T-helper 2 cell treated with Interferon-gamma antibody and Interleukin-4, amounts not matched to agents 5 μg/mL and 100 μg/mL, for 36 hours (primary cell): ENCODE results near the gene AK8.

Experiments used
- DNase-seq: peaks from one replicate; pipeline ENCODE4 v3.0.0; 2021; ENCODE audit warnings: low spot score
- H3K27ac Mint-ChIP-seq: one replicate; pipeline ENCODE4 v1.8.0; 2021; ENCODE audit warnings: mild to moderate bottlenecking, mixed read lengths
- H3K27me3 Mint-ChIP-seq: one replicate; pipeline ENCODE4 v1.8.0; 2021; ENCODE audit warnings: low read depth, mixed read lengths
- H3K36me3 Mint-ChIP-seq: one replicate; pipeline ENCODE4 v1.8.0; 2021; ENCODE audit warnings: low read depth, mixed read lengths
- H3K4me1 Mint-ChIP-seq: one replicate; pipeline ENCODE4 v1.8.0; 2021; ENCODE audit warnings: low read depth, mixed read lengths
- H3K4me3 Mint-ChIP-seq: one replicate; pipeline ENCODE4 v1.8.0; 2022; ENCODE audit warnings: mild to moderate bottlenecking, moderate library complexity, mixed read lengths
- H3K9me3 Mint-ChIP-seq: one replicate; pipeline ENCODE4 v1.8.0; 2021; ENCODE audit warnings: mixed read lengths

The AK8 gene

GRCh38 chr9:132762896-132763295 lies 115.2 kb downstream of the AK8 start:
- peaks cover 3% of the 10 kb centered on the region for H3K4me1 Mint-ChIP-seq
- no peak overlapping the region for H3K27ac Mint-ChIP-seq
- H3K4me3 Mint-ChIP-seq, result no peak overlapping the region
- no peaks in the 10 kb centered on the region for H3K36me3 Mint-ChIP-seq
- H3K9me3 Mint-ChIP-seq, result no peaks in the 10 kb centered on the region
- H3K27me3 Mint-ChIP-seq, result peaks cover 50% of the 10 kb centered on the region
- DNase-seq, result no peak

DNA sequence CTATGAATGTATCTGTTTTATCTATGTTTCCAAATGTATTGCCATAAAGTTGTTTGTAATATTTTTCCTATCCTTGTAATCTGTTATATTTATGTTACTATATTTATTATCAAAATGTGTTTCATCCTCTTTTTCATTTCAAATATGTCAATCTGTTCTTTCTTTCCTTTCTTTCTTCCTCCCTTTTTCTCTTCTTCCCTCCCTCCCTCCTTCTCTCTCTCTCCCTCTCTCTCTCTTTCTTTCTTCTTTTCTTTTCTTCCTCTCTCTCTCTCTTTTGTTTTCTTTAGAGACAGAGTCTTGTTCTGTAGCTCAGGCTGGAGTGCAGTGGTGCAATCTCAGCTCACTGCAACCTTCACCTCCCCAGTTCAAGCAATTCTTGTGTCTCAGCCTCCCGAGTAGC lies 116.5 kb downstream of the AK8 start:
- peaks cover 42% of the 10 kb centered on the region for H3K27me3 Mint-ChIP-seq

GRCh38 chr9:132760057-132760456 lies 118.0 kb downstream of the AK8 start:
- Mint-ChIP-seq H3K9me3 (no peaks in the 10 kb centered on the region), H3K4me3 (no peak overlapping the region), H3K36me3 (no peaks in the 10 kb centered on the region), H3K4me1 (no peaks in the 10 kb centered on the region), H3K27ac (no peak overlapping the region), H3K27me3 (peaks cover 39% of the 10 kb centered on the region)
- no peak for DNase-seq

More for the DNA sequence above, 116.5 kb downstream of the AK8 start:
- H3K9me3 Mint-ChIP-seq, result no peaks in the 10 kb centered on the region
- no peaks in the 10 kb centered on the region for H3K4me1 Mint-ChIP-seq
- no peaks in the 10 kb centered on the region for H3K36me3 Mint-ChIP-seq
- H3K27ac Mint-ChIP-seq, result no peak overlapping the region
- H3K4me3 Mint-ChIP-seq, result no peak overlapping the region
- no peak for DNase-seq

DNA sequence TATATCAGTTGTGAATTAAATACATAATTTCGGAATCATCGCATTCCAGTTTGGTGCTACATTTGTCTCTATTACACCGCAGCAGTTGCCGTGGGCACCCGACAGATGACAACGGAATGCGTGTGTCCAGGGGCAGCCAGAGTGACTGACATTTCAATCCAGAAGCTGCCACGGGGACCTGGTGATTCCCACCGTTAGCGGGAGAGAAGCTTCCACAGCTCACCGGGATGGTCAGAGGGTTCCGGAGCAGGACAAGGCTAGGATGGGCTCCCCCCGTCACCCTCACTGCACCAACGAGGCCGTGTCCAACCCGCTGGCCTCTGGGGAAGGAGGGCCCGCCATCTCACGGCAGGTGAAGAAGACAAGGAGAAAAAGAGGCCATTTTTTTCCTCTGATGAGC lies 121.1 kb downstream of the AK8 start:
- no peaks in the 10 kb centered on the region for H3K4me1 Mint-ChIP-seq
- no peaks in the 10 kb centered on the region for H3K36me3 Mint-ChIP-seq
- H3K27ac Mint-ChIP-seq, result no peak overlapping the region
- no peak overlapping the region for H3K4me3 Mint-ChIP-seq
- H3K27me3 Mint-ChIP-seq, result peaks cover 26% of the 10 kb centered on the region
- H3K9me3 Mint-ChIP-seq, result no peaks in the 10 kb centered on the region
- DNase-seq, result no peak

GRCh38 chr9:132756214-132756845 lies 121.8 kb downstream of the AK8 start:
- Mint-ChIP-seq H3K27me3 (peaks cover 22% of the 10 kb centered on the region), H3K4me3 (no peak overlapping the region), H3K9me3 (no peaks in the 10 kb centered on the region), H3K36me3 (no peaks in the 10 kb centered on the region), H3K4me1 (no peaks in the 10 kb centered on the region), H3K27ac (no peak overlapping the region)
- DNase-seq, result no peak

DNA sequence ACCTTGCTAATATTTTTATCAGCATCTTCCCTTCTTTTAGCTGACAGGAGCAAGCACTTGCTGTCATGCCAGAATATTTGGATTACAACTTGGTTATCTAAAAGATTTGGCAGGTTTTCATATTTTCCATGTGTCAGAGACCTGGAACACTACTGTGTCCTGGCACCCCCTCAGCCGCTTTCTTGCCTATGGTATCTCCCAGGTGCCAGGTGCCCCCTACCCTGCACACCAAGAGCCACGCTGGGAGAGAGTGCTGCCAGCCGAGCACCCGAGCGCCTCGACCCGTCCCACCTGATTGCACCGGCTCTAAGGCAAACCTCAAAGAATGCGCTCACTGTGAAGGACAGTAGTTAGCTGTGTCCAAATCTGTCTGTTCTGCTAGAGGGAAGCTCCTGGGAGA lies 123.0 kb downstream of the AK8 start:
- H3K4me3 Mint-ChIP-seq, result no peak overlapping the region
- no peaks in the 10 kb centered on the region for H3K9me3 Mint-ChIP-seq
- H3K27ac Mint-ChIP-seq, result no peak overlapping the region
- no peaks in the 10 kb centered on the region for H3K36me3 Mint-ChIP-seq
- no peak for DNase-seq
- peaks cover 18% of the 10 kb centered on the region for H3K27me3 Mint-ChIP-seq
- no peaks in the 10 kb centered on the region for H3K4me1 Mint-ChIP-seq

DNA sequence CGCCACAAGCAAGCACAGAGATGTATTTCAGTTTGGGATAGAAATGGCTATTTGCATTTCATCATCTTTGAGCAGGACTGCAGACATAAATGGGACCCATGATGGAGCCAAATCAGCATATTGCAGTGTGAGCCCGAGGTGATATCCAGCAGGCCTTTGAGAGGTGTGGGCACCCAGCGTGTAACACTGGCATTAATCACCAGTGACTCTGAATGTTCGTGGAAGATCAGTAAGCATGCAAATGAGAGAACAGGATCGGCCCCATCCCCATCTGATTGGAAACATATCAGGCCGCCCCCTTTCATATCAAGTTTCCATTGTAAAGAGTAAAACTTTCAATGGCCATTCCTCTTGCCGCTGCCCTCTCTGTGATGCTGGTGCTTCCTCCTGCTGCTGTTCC lies 123.8 kb downstream of the AK8 start:
- DNase-seq, result no peak
- peaks cover 13% of the 10 kb centered on the region for H3K27me3 Mint-ChIP-seq
- H3K36me3 Mint-ChIP-seq, result no peaks in the 10 kb centered on the region
- H3K4me1 Mint-ChIP-seq, result no peaks in the 10 kb centered on the region
- no peaks in the 10 kb centered on the region for H3K9me3 Mint-ChIP-seq
- no peak overlapping the region for H3K27ac Mint-ChIP-seq
- no peak overlapping the region for H3K4me3 Mint-ChIP-seq

DNA sequence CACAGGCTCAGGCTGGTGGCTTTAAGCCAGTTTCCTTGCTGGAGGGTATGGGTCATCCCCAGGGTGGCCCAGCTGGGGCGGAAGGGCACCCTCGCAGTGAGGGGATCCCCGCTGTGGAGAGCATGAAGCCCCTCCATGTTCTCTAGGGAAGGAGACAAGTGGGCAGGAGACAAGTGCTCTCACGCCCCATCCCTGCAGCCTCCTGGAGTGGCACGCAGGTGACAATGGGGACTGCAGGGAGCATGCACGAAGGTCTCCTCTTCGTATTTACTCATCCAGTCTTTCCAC lies 124.5 kb downstream of the AK8 start:
- H3K36me3 Mint-ChIP-seq, result no peaks in the 10 kb centered on the region
- H3K27me3 Mint-ChIP-seq, result peaks cover 12% of the 10 kb centered on the region
- H3K4me1 Mint-ChIP-seq, result no peaks in the 10 kb centered on the region
- no peak for DNase-seq
- no peaks in the 10 kb centered on the region for H3K9me3 Mint-ChIP-seq
- H3K27ac Mint-ChIP-seq, result no peak overlapping the region
- no peak overlapping the region for H3K4me3 Mint-ChIP-seq

- peaks cover 14% of the 10 kb centered on the region for H3K27me3 Mint-ChIP-seq
- no peak overlapping the region for H3K27ac Mint-ChIP-seq
- H3K4me3 Mint-ChIP-seq, result no peak overlapping the region
- H3K4me1 Mint-ChIP-seq, result no peaks in the 10 kb centered on the region
- no peaks in the 10 kb centered on the region for H3K36me3 Mint-ChIP-seq
- no peaks in the 10 kb centered on the region for H3K9me3 Mint-ChIP-seq
- DNase-seq, result no peak
Measured at GRCh38 chr9:132752877-132753592, 125.0 kb downstream of the AK8 start.

DNA sequence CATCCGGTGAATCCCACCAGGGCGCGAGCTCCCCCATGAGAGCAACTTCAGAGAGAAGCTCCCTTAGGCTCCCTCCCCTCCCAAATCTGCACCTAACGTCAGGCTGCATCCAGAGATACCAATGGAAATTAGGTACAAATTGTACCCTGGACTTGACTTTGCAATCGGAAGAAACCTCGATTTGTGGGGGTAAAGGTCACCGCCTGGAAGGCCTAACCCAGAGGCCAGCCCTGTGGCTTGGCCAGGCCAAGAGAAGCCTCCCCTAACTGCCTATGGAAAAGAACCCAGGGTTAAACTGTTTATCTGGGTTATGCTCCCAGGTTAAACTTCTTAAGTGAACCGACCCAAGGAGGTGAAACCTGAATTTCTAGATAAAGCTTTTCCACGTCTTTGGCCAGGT lies 127.4 kb downstream of the AK8 start:
- Mint-ChIP-seq H3K4me1 (no peaks in the 10 kb centered on the region), H3K27me3 (peaks cover 23% of the 10 kb centered on the region), H3K27ac (no peak overlapping the region), H3K36me3 (no peaks in the 10 kb centered on the region), H3K4me3 (no peak overlapping the region), H3K9me3 (no peaks in the 10 kb centered on the region)
- DNase-seq, result no peak

DNA sequence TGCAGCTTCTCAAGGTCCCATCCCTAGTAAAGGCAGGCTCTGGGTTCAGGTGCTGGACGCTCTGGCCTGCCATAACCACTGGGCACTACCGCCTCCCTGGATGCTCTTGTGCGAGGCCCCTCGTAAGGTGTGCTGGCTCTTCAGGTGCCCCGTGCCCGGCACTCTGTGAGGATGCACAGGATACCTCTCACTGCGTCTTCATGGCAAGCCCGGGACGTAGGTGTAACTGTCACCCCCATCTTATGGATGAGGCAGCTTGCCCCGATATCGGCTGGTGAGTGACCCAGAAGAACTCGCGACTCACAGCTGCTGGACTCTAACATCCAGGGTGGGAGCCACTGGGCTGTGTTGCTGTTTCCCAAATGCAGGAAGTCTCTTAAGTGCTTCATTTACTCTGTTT lies 128.8 kb downstream of the AK8 start:
- Mint-ChIP-seq H3K9me3 (no peaks in the 10 kb centered on the region), H3K27ac (no peak overlapping the region), H3K27me3 (peaks cover 36% of the 10 kb centered on the region), H3K4me1 (no peaks in the 10 kb centered on the region), H3K4me3 (no peak overlapping the region), H3K36me3 (no peaks in the 10 kb centered on the region)
- no peak for DNase-seq

DNA sequence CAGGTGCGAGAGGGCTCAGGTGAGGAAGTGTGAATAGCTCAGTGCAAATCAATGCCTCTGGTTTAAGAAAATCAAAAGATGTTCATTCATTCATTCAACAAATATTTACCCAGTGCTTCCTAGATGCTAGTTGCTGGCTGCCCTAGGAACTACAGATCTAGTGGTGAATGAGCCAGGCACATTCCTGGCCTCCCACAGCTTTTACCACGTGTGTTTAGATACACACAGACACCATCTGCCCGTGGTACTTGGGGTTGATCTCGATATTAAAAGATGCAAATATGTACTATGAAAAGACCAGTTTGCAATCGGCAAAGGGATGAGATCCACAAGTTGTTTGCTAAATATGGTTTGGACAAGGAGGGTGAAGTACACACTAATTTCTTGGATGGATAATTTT lies 129.6 kb downstream of the AK8 start:
- Mint-ChIP-seq H3K27me3 (peaks cover 38% of the 10 kb centered on the region), H3K36me3 (no peaks in the 10 kb centered on the region), H3K27ac (no peak overlapping the region), H3K4me1 (no peaks in the 10 kb centered on the region), H3K4me3 (no peak overlapping the region), H3K9me3 (no peaks in the 10 kb centered on the region)
- no peak for DNase-seq

DNA sequence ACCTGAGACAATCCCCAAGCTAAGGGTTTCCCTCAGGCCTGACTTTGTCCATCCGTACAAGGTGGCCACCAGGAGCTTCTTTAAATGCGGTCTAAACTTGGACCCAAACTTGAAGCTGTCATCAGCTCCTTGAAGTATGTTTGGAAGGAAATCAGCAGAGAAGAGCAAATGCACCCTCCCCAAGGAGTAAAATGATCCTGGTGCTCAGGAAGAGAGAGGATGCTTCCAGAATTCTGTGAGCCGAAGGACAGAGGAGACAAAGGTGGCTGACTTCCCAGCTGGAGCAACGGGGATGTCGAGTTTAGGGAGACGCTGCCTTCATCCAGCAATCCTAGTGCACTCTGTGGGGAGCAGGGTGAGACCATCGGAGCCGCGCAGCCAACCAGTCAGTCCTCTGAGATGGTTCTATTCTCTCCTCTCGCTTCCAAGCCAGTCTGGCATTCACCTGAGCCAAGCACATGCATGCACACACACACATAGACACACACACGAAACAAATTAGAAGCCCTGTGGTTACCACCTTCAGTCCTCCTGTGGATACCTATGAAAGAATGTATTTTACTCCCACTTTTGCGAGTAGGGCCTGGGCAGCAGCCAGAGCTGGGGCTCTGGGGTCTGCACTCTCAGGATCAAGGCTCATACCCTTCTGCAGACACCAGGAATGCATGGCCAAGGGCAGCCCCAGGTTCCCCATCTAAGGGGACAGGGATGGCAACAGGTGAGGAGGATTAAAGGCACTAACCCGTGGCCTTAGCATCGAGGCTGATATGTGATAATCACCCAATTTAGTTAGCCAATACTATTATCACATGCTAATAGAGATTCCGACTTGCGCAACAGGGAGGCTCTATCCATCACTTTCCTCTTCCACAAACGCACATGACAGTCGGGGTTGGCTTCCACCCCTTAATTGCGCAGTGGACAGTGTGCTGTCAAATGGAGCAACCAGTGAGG lies 132.1 kb downstream of the AK8 start:
- Mint-ChIP-seq H3K27ac (no peak overlapping the region), H3K9me3 (no peaks in the 10 kb centered on the region), H3K4me3 (no peak overlapping the region), H3K36me3 (no peaks in the 10 kb centered on the region), H3K4me1 (no peaks in the 10 kb centered on the region), H3K27me3 (peaks cover 50% of the 10 kb centered on the region)
- no peak for DNase-seq
